Colon (tissue), 2 donors: ENCODE data around the gene COX6B2.

Experiments
- FAIRE-seq: peaks from 2 replicates; lab custom pipeline; 2012; peaks lifted over from hg19 to GRCh38; lab: Jason Lieb, UNC
- donor health status: control.
- donor health status: control.

Gene COX6B2

DNA sequence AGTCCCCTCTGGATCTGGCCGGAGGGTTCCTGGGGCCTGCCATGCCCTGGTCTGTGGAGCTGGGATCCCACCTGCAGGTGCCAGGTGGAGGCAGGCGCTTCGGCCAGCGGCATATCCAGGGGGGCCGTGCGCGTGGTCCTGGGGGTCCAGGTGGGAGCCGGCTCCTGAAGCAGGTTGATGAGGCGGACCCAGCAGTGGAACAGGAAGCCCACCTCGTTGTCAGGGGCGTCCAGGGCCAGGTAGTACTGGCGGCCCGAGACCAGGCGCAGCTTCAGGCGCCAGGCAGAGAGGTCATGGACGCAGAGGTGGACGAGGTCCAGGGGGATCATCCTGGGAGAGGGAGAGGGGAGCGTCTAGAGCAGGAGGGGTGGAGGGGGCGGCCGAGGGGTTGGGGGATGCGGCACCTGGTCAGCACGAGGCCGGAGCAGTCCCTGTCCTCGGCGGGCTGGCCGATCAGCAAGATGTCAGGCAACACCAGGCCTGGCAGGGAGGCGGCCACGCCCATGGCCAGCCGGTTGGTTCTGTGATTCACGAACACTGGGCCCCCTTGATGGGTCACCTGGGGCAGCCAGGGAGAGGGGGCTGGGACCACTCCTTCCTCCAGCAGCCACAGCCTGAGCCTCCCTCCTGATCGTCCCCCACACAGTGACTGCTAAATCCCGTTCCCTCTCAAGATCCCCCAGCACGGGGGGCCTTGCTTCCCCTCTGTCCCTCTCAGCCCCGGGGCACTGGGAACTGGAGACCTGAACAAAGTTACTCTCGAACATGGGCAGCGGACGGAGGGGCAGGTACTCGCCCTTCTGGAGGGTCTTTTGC lies 7.9 kb upstream of the COX6B2 start:
- no peak for FAIRE-seq

DNA sequence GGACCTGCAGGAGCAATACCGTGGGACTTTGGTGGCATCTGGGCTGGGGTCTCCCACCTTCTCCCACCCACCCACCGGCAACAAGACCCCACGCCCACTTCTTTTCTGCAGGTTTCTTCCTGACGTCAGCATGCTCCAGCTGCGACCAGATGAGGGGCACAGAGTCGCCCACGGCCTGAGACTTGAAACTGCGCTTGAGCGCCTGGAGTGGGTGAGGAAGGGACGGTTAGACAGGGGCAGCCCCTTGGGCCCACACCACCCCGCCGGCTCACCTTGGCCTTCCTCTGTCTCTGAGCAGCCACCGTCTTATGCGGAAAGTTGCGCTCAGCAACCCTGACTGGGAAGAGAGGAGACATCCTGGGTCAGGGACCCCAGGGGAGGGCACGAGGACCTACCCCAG lies 6.4 kb upstream of the COX6B2 start:
- FAIRE-seq: no peak

DNA sequence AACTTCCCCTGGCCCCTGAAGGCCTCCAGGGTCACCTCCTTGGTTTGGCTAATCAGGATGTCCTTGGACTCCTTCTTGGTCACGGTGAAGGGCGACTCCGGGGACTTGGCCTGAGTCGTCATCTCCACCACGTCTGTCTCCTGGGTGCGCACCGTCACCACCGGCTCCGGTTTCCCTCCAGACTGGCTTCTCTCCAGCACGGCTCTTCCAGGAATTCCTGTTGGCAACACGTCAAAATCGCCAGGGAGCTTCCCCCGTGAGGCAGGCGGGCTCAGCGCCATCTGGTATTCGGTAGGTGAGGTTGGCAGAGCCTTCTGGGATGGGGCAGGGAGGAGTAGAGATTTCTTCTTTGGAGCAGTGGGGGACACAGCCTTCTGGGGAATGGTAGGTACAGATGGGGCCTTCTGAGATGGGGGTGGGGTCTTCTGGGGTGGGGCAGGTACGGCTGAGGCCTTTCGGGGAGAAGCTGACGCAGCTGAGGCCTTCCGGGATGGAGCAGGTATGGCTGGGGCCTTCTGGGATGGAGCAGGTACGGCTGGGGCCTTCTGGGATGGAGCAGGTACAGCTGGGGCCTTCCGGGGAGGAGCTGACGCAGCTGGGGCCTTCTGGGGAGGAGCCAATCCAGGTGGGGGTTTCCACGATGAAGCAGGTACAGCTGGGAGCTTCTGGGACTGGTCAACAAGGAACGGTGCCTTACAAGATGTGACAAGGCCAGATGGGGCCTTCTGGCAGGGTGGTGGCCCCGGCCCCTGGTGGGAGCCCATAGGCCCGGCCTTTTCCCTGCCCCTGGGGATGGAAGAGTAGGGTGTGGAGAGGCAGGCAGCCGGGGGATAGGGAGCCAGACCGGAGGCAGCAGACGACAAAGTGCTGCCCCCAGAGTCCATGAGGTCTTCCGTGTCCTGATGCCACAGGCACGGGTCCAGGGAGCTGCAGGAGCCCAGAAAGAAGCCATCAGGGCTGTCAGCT lies 4.7 kb upstream of the COX6B2 start:
- FAIRE-seq: no peak

DNA sequence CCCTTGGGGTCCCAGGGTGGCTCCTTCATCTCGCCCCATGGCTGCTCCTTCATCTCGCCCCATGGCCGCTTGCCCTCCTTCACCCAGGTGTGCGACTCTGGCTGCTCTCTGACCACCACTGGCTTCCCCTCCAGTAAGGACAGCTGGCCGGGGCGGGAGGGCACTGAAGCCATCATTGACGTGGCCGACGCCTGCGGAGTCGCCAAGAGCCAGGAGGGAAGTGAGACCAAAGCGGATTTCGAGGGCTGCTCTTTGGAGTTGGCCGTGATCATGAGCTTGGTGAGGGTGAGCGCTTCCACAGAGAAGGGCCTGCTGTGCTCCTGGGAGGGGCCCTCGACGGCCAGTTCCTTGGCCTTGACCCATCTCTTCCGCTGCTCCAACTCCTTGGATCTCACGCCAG lies 4.0 kb upstream of the COX6B2 start:
- FAIRE-seq: no peak

DNA sequence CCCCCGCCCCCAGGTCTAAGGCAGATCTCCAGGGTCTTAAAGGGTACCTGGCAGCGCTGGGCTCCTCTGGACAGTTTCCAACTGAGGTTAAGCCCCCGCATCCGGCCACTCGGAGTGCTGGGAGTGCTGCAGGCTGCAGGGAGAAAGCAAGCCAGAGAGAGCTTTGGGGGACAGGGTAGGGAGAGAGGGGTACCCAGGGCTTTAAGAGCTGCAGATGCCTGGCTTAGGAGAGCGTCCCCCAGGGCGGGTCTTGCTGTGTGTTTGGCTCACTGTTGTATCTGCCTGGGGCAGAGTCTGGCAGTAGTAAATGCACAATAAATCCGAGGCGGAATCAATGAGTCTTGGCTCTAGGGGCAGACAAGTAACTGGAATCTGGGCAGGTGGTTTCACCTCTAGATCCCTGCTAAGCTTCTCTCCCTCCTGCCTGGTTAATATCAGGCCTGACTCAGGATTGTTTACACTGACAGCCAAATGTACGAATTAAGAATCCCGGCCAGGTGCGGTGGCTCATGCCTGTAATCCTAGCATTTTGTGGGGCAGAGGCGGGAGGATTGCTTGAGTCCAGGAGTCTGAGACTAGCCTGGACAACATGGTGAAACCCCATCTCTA lies 798 bp upstream of the COX6B2 start:
- no peak for FAIRE-seq

DNA sequence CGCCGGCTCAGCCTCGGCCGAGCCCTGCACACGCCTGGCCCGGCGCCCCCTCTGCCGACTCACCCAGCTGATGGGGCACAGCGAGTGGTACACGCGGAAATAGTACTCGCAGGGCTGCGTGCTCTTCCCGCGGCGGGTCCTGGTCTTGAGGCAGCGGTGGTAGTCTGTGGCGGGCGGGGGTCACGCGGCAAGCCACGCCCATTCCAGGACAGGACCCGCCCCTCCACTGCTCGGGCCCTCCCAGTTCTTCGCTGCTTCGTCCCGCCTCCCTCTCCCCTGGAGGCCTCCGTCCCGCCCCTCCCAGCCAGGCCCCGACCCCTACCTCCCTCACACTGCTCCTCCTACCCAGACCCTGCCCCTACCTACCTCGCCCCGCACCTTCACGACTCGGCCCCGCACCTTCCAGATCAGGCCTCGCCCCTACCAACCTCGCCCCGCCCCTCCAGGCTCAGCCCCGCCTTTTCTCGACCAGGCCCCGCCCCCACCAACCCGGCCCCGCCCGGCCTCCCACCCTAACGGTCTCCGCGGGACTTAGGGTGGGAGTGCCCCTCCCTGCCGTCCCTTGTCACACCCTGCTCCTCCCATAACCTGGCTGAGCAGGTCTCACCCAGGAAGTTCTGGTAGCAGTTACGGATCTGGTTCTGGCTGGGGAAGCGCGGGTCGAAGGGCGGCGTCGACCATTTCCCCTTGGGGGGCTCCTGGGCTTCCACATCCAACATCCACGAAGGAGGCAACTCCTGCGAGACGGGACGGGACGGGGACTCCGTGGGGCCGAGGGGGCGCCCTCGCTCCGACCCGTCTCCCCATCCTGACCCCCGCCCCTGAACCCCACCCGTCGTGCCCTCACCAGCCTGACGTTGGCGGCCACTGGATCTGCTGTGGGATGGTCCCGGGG lies 469 bp downstream of the COX6B2 start:
- no peak for FAIRE-seq

DNA sequence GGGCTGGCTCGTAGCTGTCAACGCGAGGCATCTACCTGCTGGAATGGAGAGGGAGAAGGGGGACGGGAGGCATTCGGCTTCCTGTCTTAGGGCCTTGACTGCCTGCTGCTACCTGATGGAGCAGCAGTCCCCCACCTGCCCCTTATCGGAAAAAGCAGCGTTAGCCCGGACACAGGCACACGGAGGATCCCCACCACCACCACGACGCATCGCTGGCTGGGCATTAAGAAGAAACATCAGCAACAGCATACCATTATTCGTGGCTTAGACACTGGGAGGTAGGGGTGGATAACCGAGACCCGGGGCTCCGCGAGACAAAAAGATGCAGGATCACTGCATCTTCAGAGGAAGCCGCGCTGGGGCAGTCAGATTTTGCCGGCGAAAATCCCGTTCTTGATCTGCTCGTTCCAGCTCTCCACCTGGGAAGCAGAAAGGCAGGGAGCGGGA lies 1.1 kb downstream of the COX6B2 start:
- no peak for FAIRE-seq

DNA sequence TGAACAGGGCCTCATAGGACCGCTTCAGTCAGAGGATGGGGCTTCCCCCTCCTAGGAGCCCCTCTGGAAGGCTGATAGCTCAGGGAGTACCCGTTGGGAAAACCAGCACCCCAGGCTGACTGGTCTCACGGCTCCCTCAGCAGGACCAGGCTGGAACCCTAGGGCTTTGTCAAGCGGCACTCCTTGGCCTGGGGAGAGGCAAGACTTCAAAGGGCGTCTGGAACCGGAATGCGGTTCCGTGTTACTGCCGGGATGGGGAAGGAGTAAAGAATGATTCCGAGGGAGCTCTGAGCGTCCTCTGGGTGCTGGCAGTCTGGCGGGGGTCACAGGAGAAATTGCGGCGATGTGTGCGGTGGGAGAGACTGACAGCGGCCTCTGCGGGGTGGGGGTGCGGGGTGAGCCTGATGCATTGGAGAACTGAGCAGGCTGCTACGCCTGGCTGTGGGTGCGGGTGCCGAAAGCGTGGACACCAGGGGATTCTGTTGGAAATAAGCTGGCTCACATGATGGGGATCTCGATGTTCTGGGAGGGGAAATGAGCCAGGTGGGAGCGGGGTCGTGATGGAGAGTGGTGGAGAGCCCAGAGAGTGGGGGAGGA lies 1.9 kb downstream of the COX6B2 start:
- FAIRE-seq: no peak

DNA sequence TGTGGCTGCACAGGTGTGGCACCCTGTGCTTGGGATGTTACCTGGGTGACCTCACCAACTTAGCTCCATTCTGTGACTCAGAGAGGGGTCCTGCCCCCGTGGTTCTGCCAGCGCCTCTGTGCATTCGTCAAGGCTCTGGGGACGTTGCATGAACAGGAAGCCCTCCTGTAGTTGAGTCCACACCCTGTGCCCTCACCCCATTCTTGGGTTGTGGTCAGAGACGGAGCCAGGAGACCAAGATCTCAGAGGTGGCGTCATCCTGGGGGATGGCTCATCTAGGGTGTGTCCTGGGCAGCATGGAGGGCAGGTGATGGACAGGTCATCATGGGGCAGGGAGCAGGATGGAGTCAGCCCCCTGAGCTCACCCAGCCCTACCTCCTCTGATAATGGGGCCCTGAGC lies 2.5 kb downstream of the COX6B2 start:
- no peak for FAIRE-seq

DNA sequence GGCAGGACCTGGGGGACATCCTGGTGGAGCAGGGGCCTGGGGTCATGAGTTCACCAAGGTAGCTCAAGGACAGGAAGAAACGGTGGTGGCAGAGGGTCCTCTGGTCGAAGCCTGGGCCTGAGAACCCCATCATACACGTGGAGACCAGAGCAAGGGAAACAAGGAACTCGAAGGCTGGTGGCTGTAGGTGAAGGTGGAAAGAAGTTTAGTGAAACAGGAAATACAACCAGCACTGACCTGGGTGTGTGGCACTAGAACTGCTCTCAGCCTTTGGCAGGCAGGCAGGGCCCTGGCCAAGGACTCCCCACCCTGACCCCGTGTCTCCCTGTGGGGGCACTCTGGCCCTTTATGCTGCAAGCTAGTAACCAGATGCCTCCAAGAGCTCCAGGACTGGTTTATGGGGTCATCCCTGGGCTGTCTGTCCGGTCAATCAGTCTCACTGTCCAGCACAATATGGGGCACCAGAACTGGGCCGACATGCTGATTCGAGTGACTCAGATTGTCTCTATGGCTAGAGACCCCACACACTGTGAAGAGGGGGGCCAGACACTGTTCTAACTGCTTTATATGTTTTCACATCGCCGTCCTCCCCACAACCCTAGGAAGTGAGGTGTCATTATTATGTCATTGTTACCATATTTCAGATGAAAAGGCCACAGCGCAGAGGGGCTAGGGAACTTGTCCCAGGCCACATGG lies 3.8 kb downstream of the COX6B2 start:
- FAIRE-seq: no peak

DNA sequence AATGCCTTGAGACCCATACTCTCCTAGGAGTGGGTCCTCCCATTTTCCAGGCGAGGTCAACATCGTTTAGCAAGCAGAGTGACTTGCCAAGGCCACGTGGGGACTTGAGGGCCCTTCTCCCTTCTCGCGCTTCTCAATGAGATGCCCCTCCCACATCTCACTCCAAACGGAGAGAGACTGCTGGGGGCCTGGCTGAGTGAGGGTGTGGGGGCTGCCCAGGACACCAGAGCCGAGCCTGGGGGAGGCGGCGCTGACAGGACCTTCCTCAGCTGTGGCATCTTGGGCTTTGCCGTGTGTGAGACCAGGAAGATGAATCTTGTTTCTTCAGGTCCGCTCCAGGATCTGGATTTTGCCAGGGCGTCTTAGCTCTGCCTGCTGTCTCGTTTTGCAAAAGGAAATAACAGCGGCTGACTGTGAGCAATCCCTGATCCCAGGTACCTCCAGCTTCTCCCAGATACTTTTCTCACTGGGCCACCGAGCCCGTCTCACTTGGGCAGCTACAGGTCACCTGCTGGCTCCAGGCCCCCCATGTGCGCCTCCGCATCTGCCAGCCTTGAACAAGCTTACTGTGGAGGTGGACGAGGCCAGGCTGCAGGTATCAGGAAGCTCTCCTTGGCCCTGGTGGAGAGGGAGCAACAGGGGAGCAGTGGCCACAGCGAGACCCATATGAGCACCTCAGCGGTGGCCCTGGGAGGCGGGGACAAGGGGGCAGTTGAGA lies 6.0 kb downstream of the COX6B2 start:
- FAIRE-seq: no peak

DNA sequence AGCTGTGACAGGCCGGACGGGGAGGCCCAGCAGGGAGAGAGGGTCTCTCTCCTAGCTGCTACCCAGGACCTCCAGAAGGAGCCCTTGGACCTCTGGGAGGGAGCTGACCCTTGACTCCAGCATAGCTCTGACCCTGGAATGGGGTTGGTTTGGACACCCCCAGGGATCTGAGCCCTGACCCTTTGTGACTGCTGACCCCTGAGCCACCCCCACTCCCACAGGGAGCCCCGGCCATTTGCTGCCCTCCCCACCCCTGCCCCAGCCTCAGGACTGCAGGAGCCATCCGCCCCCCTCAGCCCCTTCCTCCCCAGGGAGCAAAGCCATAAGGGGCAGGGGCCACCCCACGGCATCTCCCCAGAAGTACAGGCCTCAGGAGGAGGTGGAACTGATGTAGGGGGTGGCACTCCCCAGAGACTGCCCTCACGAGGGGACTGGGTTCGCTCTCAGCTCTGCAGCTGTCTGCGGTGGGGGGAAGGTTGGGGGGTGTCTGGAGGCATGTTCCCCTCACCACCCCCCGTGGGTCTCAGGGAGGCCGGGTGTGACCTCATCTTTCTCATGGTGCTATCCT lies 7.0 kb downstream of the COX6B2 start:
- FAIRE-seq: no peak

DNA sequence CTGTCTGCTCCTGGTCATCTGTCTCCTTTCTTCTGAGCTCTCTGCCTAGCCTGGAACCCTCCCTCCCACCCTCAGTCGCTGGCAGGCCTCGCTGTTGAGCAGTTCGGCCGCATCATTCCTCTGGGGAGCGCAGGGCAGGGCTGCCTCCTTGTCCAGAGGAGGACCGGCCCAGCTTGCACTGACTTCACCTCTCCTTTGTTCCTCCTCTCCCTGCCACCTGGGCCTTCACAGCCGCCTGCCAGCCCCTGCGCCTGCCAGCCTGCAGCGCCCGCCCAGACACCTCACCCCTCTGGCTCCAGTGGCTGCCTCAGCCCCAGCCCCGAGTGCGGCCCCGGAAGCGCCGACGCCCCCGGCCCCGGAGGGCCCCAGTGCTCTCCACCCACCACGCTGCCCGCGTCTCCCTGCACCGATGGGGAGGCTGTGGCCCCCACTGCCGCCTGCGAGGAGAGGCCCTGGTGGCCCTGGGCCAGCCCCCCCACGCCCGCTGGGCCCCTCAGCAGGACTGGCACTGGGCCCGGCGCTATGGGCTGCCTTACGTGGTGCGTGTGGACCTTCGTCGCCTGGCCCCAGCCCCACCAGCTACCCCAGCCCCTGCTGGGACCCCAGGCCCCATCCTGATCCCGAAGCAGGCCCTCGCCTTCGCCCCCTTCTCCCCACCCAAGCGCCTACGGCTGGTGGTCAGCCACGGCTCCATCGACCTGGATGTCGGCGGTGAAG lies 7.6 kb downstream of the COX6B2 start:
- no peak for FAIRE-seq

DNA sequence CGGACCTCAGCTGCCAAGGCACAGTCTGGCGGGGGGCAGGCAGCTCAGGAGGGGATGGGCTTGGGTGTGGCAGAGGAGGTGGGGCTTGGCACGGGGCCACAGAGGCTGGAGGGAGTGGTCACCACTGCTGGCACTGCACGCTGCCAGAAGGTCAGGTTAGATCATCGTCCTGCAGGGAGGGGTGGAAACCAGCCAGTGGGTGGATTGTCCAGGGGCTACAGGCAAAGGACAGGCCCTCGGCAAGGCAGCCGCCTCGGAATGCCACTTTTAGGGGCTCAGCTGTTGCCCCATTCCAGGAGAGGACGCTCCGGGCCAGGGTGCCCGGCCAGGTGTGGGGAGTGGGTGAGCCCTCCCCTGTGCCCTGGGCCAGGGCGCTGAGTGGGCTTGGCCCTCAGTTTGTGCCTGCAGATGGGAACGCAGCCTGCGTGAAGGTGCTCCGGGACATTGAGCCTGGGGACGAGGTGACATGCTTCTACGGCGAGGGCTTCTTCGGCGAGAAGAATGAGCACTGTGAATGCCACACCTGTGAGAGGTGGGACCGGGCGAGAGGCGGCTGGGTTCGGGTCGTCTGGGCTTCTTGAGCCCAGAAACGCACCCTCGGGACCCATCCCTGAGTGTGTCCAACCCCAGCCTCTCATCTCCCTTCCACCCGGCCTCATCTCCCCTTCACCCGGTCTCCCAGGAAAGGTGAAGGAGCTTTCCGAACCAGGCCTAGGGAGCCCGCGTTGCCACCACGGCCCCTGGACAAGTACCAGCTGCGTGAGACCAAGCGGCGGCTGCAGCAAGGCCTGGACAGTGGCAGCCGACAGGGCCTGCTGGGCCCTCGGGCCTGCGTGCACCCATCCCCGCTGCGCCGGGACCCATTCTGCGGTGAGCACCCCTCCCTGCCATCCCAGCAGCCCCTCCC lies 8.4 kb downstream of the COX6B2 start:
- no peak for FAIRE-seq

DNA sequence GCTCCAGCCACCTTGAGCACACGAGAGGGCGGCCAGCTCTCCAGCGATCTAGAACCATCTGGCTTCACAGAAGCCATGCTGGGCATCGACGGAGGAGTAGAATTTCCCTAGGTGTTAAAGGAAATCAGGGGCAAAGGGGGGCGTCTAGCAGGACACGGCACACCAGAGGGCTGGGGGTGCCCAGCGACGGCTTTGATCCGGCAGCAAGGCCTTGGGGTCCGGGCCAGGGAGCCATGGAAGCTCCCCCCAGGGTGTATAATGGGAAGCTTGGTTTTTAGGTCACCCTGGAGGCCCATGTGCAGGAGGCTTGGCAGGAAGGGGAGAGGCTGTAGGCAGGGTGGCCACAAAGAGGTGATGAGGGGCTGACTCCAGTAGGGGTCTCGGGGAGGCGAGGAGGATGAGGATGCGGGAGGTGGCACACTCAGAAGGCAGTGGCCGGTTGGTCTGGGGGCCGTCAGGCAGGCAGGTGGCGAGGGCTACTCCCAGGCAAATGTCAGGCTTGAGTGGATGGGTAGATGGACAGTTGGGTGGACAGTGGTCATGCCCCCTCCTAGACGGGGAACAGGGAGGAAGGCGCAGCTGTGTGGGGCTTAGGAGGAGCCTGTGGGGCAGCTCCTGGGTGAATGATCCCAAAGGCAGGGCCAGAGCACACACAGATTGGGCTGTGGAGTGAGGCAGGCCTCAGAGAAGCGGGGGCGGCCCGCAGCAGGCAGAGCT lies 9.3 kb downstream of the COX6B2 start:
- FAIRE-seq: no peak

DNA sequence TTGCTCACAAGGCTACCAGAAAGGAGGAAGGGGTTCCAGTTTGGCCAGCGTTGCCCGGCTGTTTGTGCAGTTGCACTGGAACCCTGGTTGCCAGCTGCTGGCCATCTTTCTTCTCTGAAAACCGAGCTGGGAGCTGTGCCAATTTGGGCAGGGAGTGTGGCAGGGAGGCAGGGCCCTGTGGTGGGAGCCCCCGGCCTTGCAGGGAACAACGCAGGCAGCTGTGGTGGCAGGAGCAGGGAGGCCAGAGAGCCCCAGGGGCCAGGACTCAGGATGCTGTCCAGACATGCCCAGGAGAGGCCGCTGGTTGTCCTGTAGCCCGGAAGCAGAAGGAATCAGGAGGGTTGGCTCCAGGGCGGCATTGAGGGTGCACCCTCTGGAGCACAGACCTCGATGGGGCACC lies 10.1 kb downstream of the COX6B2 start:
- no peak for FAIRE-seq
